Suprapubic skin (tissue), 4 donors: ENCODE data around the gene RPS6KA5. TPM values are rescaled to one million over a fixed set of nuclear protein-coding genes. Genes with fewer than 3 reads are reported as not detected.

Source experiments
- DNase-seq, 2 donors: peaks; one replicate each; pipeline ENCODE4 v3.0.0-alpha.2; 2019; ENCODE audit warnings: low spot score in 2 of 2
- H3K27ac ChIP-seq: fragments of 200-600 bp; sonication (generic); one replicate; pipeline ENCODE4 v1.5.1; 2019
- H3K27me3 ChIP-seq: fragments of 200-600 bp; sonication (generic); one replicate; pipeline ENCODE4 v1.5.1; 2019
- H3K36me3 ChIP-seq: fragments of 200-600 bp; sonication (generic); one replicate; pipeline ENCODE4 v1.5.1; 2019
- H3K4me1 ChIP-seq: fragments of 200-600 bp; sonication (generic); one replicate; pipeline ENCODE4 v1.5.1; 2019
- H3K4me3 ChIP-seq: fragments of 200-600 bp; sonication (generic); one replicate; pipeline ENCODE4 v1.5.1; 2019; ENCODE audit warnings: mild to moderate bottlenecking
- H3K9me3 ChIP-seq: fragments of 200-600 bp; sonication (generic); one replicate; pipeline ENCODE4 v1.5.1; 2019
- CTCF ChIP-seq, 2 donors: fragments of 200-600 bp in 1 of 2; fragments of 450-650 bp in 1 of 2; sonication (generic) in 1 of 2; IDR thresholded peaks; one replicate each; pipeline ENCODE4 v1.5.1; 2016 to 2019; ENCODE audit warnings: antibody characterized with exemption in 2 of 2, mild to moderate bottlenecking in 1 of 2, moderate library complexity in 1 of 2
- EP300 ChIP-seq: sonication (generic); formaldehyde crosslinking; IDR thresholded peaks from one replicate; pipeline ENCODE4 v1.6.1; 2017; ENCODE audit warnings: antibody characterized with exemption
- POLR2A ChIP-seq, 2 donors: fragments of 450-650 bp; IDR thresholded peaks; one replicate each; pipeline ENCODE4 v1.6.1; 2017; ENCODE audit warnings: antibody characterized with exemption in 2 of 2, mild to moderate bottlenecking in 2 of 2, moderate library complexity in 2 of 2
- POLR2AphosphoS5 ChIP-seq, 3 donors: sonication (generic); formaldehyde crosslinking; IDR thresholded peaks; one replicate each; pipeline ENCODE4 v1.6.1; 2017; ENCODE audit warnings: antibody characterized with exemption in 3 of 3
- WGBS: methylation state at CpG from one replicate; pipeline ENCODE4 v1.1.5; 2018; 5-methylcytosine and 5-hydroxymethylcytosine counted together
- total RNA-seq, 4 donors: library from RNA; depleted of rRNA; stranded (reverse); fragments of >200 nt; gene quantifications; one replicate each; pipeline ENCODE4 v1.1.0, GENCODE V29; 2016

The RPS6KA5 gene
- total RNA-seq, 4 donors from 2014 or later, result 6.4 to 14.2 (median 11.2) TPM

- Histone ChIP-seq H3K27me3 (no peaks in the 10 kb centered on the region), H3K4me3 (no peak overlapping the region), H3K9me3 (no peaks in the 10 kb centered on the region), H3K4me1 (no peaks in the 10 kb centered on the region), H3K36me3 (no peaks in the 10 kb centered on the region), H3K27ac (no peak overlapping the region)
- no peak for DNase-seq
- WGBS, result 84% methylated on average over 4 of the region's 4 CpGs
- TF ChIP-seq EP300 (peak; percentile 34), POLR2A (IDR thresholded peaks at IDR 0.05) (no peak)
Measured at GRCh38 chr14:90999299-90999698, 61.1 kb downstream of the RPS6KA5 start.

- Histone ChIP-seq H3K4me1 (no peaks in the 10 kb centered on the region), H3K27me3 (no peaks in the 10 kb centered on the region), H3K27ac (no peak overlapping the region), H3K4me3 (no peak overlapping the region), H3K9me3 (no peaks in the 10 kb centered on the region), H3K36me3 (no peaks in the 10 kb centered on the region)
- DNase-seq, result no peak
- 0% methylated on average over 1 of the region's 1 CpG for WGBS
- TF ChIP-seq POLR2A (IDR thresholded peaks at IDR 0.05) (no peak), EP300 (no peak), POLR2AphosphoS5 (IDR thresholded peaks at IDR 0.05) (no peak)
Measured at GRCh38 chr14:90996967-90997366, 63.5 kb downstream of the RPS6KA5 start.

- H3K4me3 ChIP-seq, result no peak overlapping the region
- no peak overlapping the region for H3K27ac ChIP-seq
- H3K36me3 ChIP-seq, result no peaks in the 10 kb centered on the region
- no peaks in the 10 kb centered on the region for H3K4me1 ChIP-seq
- no peak for DNase-seq
- WGBS, result 88% methylated on average over 4 of the region's 4 CpGs
- no peaks in the 10 kb centered on the region for H3K9me3 ChIP-seq
- TF ChIP-seq EP300 (no peak), POLR2AphosphoS5 (IDR thresholded peaks at IDR 0.05) (no peak), CTCF (IDR thresholded peaks at IDR 0.05) (no peak)
- H3K27me3 ChIP-seq, result no peaks in the 10 kb centered on the region
Measured at GRCh38 chr14:90995785-90996184, 64.7 kb downstream of the RPS6KA5 start.

- Histone ChIP-seq H3K4me1 (no peaks in the 10 kb centered on the region), H3K36me3 (no peaks in the 10 kb centered on the region), H3K9me3 (no peaks in the 10 kb centered on the region), H3K27me3 (no peaks in the 10 kb centered on the region), H3K27ac (no peak overlapping the region), H3K4me3 (no peak overlapping the region)
- WGBS, result 94% methylated on average over 3 of the region's 3 CpGs
- DNase-seq, result no peak
- no peak for TF ChIP-seq EP300
- no peak for TF ChIP-seq CTCF (IDR thresholded peaks at IDR 0.05)
- no peak for TF ChIP-seq POLR2A (IDR thresholded peaks at IDR 0.05)
- TF ChIP-seq POLR2AphosphoS5 (IDR thresholded peaks at IDR 0.05), result no peak
Measured at GRCh38 chr14:90993792-90994191, 66.6 kb downstream of the RPS6KA5 start.

- DNase-seq, result no peak
- no peak overlapping the region for H3K4me3 ChIP-seq
- no peaks in the 10 kb centered on the region for H3K36me3 ChIP-seq
- TF ChIP-seq POLR2AphosphoS5 (IDR thresholded peaks at IDR 0.05), result no peak
- TF ChIP-seq EP300, result no peak
- no peak for TF ChIP-seq POLR2A (IDR thresholded peaks at IDR 0.05)
- TF ChIP-seq CTCF (IDR thresholded peaks at IDR 0.05), result no peak
- H3K27me3 ChIP-seq, result no peaks in the 10 kb centered on the region
- H3K4me1 ChIP-seq, result no peaks in the 10 kb centered on the region
- no peaks in the 10 kb centered on the region for H3K9me3 ChIP-seq
- H3K27ac ChIP-seq, result no peak overlapping the region
Measured at GRCh38 chr14:90991690-90992443, 68.6 kb downstream of the RPS6KA5 start.

- H3K27ac ChIP-seq, result no peak overlapping the region
- no peak for TF ChIP-seq CTCF (IDR thresholded peaks at IDR 0.05)
- no peak for TF ChIP-seq POLR2AphosphoS5 (IDR thresholded peaks at IDR 0.05)
- TF ChIP-seq EP300, result no peak
- no peak for TF ChIP-seq POLR2A (IDR thresholded peaks at IDR 0.05)
- no peaks in the 10 kb centered on the region for H3K36me3 ChIP-seq
- H3K4me3 ChIP-seq, result no peak overlapping the region
- no peak for DNase-seq
- H3K9me3 ChIP-seq, result no peaks in the 10 kb centered on the region
- no peaks in the 10 kb centered on the region for H3K4me1 ChIP-seq
- WGBS, result 80% methylated on average over 3 of the region's 3 CpGs
- no peaks in the 10 kb centered on the region for H3K27me3 ChIP-seq
Measured at GRCh38 chr14:90990141-90990540, 70.3 kb downstream of the RPS6KA5 start.
